ENCODE results near the gene MFAP1.
"Not testable (repeated sequence)": the region's sequence is repeated elsewhere in the genome, so short reads cannot be mapped to it uniquely, and the experiment has no call there.

Gene MFAP1, protein sequence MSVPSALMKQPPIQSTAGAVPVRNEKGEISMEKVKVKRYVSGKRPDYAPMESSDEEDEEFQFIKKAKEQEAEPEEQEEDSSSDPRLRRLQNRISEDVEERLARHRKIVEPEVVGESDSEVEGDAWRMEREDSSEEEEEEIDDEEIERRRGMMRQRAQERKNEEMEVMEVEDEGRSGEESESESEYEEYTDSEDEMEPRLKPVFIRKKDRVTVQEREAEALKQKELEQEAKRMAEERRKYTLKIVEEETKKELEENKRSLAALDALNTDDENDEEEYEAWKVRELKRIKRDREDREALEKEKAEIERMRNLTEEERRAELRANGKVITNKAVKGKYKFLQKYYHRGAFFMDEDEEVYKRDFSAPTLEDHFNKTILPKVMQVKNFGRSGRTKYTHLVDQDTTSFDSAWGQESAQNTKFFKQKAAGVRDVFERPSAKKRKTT

DNA sequence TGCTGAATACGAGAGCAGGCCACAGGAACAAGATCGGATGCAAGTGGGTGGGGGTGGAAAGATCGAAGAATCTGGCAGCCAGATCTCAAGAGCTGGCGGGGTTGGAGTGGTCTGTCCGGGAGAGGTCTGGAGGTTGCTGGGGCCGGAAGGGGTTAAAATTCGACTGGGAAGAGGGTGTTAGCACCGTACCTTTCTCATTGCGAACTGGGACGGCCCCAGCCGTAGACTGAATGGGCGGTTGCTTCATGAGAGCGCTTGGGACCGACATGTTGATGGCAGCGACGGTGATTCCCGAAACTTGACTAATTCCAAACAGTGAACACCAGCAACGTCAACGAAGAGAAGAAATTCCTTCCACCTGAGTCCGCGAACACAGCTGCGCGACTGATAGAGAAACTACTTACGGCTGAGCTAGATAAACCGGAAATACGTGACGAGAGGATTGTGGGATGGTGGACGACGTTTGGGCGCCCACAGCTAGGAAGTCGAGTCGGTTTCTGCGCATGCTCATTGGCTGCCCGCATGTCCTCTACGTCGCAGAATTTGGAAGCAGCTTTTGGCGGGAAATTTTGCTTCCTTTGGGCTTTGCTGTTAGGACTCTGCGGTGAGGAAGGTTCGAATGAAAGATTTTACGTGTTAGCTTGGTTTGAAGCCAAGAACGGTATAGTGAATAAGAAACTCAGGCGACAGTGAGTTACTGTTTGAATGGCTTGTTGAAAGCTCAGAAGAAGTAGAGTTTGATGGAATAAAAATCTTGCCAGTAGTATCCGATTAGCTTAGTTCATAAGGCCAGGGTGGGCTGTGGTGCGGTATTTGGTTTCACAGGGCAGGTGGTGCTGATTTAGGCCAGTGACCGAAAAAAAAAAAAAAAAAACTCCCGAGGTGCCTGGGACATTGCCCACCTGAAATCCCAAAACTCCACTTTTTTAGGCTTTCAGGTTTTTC, at the start of gene MFAP1:
MFAP1 (minus strand) TSS at position 389 of the 945 bp plus-strand sequence; CDS start at position 268, 121 bp downstream.
- peak; percentile 97 for DNase-seq (ENCODE audit: low spot score)

DNA sequence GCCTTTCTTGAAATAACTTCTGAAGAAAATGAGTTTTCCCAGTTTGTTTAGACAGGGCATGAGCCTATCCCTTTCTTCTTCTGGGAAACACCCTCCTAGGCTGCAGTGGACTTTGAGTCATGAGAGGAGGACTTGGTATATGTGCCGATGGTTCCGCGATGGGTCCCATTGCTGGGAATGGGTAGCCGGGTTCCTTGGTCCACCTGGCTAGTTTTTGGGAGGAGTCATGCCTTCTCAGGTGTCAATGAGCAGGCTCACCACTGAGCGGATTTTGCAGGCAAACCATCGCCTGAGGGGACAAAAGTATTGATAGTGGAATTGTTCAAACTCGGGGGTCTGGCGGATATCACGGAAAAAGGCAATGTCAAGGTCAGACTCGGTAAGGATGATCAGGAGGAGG, 49.2 kb upstream of the MFAP1 start:
- no peak for DNase-seq (ENCODE audit: low spot score)

DNA sequence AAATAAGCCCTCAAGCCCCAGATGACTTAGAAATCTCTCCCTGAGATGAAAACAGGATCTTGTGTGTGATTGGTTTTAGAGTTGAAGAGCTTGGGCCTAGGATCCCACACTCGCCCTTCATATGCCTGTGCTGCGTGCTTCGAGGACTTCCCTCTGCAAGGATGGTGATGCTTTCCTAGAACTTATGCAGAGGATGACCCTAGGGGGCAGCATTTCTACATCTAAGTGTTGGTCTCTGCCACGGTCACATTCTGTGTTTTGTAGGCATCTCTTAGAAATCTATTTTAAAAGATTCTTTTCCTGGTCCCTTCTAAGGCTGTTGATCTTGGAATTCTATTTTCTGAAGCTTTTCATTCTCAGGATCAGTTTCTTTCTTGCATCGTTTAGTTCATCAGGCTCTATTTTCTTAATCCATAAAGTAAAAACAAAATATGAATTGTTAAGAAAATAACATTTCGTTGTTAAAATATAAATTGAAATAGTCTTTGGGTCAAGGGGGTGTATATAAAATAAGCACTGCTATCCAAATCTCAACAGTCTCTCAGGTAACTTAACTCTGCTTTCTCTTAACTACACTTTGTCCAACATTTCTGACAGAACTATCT, 48.0 kb upstream of the MFAP1 start:
- peak; percentile 75 for DNase-seq (ENCODE audit: low spot score)

DNA sequence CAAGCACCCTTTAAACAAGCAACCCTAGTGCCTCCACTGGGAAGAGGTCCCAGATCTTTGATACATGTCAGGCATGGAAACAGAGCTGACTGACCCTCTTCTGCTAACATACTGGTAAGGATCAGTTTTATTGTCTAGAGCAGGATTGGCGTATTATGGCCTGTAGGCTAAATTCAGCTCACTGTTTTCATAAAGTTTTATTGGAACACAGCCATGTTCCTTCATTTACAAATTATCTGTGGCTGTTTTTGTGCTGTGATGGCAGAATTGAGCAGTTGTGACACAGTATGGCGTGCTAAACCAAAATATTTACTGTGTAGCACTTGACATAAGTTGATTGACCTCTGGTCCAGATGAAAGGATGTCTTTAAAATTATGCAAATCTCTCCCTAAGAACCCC, 47.3 kb upstream of the MFAP1 start:
- no peak for DNase-seq (ENCODE audit: low spot score)

DNA sequence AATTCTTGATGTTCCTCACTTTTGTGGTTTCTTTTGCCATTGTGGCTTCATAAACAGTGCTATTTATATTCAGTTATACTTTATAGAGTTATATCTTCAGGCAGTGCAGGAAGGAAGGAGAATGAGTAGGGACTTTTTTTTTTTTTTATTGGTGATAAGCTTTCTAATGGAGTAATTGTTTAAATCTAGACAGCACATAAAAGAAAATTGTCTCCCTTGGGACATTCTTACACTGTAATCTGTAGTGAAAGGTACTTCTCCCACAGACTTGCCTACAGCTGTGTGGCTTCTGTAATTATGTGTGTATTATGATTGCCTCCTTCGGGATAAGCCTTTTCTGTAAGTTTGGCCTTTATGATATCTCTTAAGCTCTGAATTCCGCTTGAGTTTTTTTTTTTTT, 43.9 kb upstream of the MFAP1 start:
- no peak for DNase-seq (ENCODE audit: low spot score)

DNA sequence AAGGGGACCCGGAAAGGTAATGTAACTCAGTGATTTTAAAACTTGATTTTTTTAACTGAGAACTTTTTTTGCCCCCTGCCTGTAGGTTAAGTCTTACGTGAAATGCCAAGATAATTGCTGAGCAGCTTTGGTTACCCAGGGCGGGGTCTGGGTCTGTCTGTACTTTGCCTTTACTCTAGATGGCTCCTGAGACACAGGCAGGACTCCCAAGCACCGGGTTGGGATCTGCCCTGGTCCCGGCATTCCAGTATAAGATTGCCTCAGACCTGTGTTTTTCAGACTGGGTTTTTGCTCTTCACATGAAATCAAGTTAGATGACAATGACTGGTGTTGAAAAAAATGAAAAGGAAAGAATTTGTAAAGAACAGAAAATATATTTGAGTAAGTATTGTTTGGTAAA, 42.6 kb upstream of the MFAP1 start:
- no peak for DNase-seq (ENCODE audit: low spot score)

DNA sequence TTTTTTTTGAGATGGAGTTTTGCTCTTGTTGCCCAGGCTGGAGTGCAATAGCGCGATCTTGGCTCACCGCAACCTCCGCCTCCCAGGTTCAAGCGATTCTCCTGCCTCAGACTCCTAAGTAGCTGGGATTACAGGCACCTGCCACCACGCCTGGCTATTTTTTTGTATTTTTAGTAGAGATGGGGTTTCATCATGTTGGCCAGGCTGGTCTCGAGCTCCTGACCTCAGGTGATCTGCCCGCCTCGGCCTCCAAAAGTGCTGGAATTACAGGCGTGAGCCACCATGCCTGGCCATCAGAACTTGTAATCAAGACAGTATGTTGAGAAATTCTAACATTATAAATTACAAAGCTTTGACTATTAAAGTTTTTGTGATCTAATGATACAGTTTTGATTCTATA, 42.1 kb upstream of the MFAP1 start:
- not testable (repeated sequence) for DNase-seq (ENCODE audit: low spot score)

DNA sequence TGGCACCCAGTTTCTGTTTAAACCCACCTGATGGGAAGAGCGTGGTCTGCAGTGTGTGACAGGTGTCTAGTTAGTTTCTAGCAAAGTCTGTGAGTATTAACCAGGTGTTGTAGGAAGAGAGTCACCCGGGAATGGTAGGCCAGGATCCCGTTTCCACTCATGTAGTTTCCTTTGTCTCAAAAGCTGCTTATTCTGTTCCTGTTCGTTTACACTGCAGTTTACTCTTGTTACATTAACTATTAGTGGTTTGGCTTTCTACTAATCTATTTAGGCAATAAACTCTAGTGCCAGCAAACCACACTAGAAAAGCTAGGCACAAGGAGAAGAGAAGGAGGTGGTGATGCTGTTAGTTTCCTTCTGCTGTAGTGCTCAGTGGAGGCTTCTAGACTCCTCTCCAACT, 35.1 kb upstream of the MFAP1 start:
- no peak for DNase-seq (ENCODE audit: low spot score)

DNA sequence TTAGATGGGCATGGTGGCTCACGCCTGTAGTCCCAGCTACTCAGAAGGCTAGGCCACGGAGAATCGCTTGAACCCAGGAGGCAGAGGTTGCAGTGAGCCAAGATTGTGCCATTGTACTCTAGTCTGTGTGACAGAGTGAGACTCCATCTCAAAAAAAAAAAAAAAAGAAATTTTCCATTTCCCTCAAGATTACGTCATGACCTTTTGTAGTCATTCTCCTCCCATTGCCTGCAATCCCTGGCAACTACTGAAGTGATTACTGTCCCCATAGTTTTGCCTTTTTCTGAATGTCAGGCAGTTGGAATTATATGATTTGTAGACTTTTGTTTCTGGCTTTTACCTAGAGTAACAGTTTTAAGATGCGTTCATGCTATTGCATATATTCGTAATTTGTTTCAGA, 30.3 kb upstream of the MFAP1 start:
- DNase-seq (ENCODE audit: low spot score) = no peak

DNA sequence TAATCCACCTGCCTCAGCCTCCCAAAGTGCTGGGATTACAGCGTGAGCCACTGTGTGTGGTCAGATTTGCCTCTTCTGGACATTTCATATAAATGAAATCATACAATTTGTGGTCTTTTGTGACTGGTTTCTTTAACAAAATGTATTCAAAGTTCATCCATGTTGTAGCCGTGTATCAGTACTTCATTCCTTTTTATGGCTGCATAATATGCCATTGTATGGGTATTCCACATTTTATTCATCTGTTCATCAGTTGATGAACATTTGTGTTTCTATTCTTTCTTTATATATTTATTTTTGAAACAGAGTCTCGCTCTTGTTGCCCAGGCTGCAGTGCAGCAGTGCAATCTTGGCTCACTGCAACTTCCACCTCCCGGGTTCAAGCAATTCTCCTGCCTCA, 28.1 kb upstream of the MFAP1 start:
- DNase-seq (ENCODE audit: low spot score) = no peak

DNA sequence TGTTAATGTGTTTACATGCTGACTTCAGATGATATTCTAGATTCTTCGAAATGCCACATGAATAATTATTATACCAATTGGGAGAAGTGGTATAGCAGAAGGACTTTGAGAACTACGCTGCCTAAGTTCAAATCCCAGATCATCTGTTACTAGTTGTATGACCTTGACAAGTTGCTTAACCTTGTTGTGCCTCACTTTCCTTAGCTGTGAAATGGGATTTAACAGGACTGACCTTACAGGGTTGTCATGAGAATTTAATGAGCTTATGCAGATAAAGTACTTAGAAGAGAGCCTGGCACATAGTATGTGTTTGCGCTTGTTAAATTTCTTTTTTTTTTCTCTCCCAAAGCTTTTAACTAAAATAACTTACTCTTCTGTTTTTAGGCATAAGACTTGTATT, 26.8 kb upstream of the MFAP1 start:
- no peak for DNase-seq (ENCODE audit: low spot score)

DNA sequence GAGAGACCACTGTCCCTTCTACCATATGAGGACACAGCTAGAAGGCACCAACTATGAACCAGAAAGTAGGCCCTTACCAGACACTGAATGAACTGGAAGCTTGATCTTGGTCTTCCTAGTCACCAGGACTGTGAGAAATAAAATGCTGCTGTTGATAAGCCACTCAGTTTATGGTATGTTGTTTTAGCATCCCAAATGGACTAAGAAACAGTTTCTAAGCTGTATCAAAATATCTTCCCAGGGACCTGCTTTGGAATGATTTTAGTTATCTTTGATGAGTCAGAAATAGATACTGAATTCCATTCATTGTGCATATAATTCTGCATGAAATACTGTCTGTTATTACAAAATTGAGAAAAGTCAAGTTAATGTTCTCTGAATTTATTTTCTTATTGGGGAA, 20.9 kb upstream of the MFAP1 start:
- no peak for DNase-seq (ENCODE audit: low spot score)

DNA sequence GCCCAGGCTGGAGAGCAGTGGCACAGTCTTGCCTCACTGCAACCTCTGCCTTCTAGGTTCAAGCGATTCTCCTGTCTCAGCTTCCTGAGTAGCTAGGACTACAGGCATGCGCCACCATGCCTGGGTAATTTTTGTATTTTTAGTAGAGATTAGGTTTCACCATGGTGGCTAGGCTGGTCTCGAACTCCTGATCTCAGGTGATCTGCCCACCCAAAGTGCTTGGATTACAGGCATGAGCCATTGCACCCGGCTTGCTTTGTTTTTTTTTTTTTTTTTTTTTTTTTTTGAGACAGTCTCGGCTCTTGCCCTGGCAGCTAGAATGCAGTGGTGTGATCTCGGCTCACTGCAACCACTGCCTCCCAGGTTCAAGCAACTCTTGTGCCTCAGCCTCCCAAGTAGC, 8.0 kb upstream of the MFAP1 start:
- not testable (repeated sequence) for DNase-seq (ENCODE audit: low spot score)

DNA sequence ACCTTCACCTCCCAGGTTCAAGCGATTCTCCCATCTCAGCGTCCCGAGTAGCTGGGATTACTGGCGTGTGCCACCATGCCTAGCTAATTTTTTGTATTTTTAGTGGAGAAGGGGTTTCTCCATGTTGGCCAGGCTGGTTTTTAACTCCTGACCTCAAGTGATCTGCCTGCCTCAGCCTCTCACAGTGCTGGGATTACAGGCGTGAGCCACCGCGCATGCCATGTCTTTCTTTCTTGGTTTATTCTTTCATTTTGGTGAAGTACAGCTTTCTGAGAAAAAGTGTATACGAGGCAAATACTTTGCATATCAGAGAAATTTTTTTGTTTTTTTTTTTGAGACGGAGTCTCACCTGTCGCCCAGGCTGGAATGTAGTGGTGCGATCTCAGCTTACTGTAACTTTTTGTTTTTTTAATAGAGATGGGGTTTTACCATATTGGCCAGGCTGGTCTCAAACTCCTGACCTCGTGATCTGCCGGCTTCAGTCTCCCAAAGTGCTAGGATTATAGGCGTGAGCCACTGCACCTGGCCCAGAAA, 7.1 kb upstream of the MFAP1 start:
- DNase-seq (ENCODE audit: low spot score) = not testable (repeated sequence)

DNA sequence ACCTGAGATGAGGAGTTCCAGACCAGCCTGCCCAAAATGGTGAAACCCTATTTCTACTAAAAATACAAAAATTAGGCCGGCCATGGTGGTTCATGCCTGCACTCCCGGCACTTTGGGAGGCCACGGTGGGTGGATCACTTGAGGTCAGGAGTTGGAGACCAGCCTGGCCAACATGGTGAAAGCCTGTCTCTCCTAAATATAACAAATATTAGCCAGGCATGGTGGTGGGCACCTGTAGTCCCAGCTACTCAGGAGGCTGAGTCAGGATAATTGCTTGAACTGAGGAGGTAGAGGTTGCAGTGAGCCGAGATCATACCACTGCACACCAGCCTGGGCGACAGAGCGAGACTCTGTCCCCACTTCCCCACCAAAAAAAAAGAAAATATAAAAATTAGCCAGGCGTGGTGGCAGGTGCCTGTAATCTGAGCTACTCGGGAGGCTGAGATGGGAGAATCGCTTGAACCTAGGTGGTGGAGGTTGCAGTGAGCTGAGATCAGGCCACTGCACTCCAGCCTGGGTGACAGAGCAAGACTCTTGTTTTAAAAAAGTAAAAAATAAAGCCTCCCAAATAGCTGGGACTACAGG, 6.3 kb upstream of the MFAP1 start:
- not testable (repeated sequence) for DNase-seq (ENCODE audit: low spot score)

DNA sequence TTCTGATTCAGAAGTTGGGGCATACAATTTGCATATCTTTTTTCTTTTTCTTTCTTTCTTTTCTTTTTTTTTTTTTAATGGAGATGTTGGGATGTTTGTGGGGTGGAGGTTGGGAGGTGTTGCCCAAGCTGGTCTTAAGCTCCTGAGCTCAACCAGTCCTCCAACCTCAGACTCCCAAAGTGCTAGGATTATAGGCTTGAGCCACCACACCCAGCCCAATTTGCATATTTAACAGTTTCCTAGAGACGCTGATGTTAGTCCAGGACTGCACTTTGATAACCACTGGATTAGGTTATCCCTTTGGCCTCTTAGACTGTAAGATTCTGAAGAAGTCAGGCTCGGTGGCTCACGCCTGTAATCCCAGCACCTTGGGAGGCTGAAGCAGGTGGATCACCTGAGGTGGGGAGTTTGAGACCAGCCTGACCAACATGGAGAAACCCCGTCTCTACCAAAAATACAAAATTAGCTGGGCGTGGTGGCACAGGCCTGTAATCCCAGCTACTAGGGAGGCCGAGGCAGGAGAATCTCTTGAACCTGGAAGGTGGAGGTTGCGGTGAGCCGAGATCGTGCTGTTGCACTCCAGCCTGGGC, 5.6 kb upstream of the MFAP1 start:
- not testable (repeated sequence) for DNase-seq (ENCODE audit: low spot score)

DNA sequence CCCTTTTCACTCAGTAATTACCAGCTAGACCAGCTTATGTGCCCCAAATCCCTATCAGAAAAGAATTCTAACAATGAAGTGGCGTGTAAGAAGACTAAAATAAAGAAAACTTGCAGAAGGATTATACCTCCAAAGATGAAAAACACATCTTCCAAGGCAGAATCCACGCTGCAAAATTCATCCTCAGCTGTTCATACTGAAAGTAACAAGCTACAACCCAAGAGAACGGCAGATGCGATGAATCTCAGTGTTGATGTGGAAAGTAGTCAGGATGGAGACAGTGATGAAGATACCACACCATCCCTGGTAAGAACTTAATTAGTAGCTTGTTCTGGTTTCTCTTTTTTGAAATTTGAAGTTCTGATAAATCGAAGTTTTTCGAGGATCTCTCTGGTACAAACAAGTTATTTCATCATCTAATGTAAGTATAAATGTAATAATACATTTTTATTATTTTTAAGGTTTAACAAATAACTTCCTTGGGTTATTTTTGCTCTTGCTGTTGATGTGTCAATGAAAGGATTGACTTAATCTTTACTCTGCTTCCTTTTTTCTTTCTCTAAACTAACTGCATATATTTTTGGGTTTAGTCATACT, 3.7 kb upstream of the MFAP1 start:
- no peak for DNase-seq (ENCODE audit: low spot score)

DNA sequence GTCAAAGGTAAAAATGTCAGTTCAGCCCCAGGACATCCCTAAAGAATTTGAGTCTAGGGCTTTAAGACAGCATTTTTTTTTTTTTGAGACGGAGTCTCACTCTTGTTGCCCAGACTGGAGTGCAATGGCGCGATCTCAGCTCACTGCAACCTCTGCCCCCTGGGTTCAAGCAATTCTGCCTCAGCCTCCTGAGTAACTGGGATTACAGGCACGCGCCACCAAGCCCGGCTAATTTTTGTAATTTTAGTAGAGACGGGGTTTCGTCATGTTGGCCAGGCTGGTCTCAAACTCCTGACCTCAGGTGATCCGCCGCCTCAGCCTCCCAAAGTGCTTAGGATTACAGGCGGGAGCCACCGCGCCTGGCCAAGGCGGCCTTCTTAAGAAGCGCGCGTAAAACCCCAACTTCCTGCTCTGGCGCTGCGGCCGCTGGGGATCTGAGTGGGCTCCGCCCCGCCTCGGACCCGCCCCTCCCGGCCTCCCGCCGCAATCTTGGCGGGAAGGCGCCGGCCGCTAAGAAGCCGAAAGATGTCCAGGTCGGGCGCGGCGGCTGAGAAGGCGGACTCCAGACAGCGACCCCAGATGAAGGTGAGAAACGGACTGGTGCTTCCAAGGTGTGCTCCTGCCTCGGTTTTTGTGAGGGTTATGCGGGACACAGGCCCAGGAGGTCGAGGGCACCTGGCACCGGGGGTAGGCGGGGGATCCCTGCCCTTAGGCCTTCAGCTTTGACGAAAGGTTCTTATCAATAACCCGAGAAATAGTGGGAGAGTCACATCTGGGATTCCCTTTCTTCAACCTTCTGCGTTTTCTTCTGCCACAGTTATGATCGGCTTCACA, 2.2 kb upstream of the MFAP1 start, which contains the start of gene WDR76:
WDR76 (plus strand) TSS at position 495 of the 834 bp plus-strand sequence; CDS start at position 526, 31 bp downstream.
- peak; percentile 45 for DNase-seq (ENCODE audit: low spot score)

DNA sequence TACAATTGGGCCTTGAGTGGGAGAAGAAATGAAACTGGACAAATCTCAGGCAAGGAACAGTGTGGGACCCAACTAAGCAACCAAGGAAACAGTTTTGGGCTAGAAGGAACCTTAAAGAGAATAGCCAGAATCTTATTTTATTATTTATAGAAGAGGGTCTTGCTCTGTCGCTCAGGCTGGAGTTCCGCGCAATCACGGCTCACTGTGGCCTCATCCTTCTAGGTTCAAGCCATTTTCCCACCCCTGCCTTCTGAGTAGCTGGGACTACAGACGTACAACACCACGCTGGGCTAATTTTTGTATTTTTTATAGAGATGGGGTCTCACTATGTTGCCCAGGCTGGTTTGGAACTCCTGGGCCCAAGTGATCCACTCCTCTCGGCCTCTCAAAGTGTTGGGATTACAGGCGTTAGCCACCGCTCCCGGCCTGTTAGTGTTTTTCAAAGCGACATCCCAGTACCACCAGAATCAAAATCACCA, 1.6 kb upstream of the MFAP1 start:
- no peak for DNase-seq (ENCODE audit: low spot score)

DNA sequence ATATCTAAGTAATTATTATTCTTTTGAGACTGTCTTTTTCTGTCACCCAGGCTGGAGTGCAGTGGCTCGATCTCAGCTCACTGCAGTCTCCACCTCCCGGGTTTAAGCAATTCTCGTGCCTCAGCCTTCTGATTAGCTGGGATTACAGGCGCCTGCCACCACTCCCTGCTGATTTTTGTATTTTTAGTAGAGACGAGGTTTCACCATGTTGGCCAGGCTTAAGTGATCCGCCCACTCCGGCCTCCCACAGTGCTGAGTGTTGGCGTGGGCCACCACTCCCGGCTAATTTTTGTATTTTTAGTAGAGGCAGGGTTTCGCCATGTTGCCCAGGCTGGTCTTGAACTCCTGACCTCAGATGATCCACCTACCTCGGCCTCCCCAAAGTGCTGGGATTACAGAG, 815 bp upstream of the MFAP1 start:
- DNase-seq (ENCODE audit: low spot score) = not testable (repeated sequence)

Data from putamen (tissue), 1 donor.